MM.1S (cell line): Measurements from ENCODE around the gene TGFBI.

Source experiments
- DNase-seq: peaks from one replicate; pipeline ENCODE4 v3.0.0-alpha.2; 2015
- H2AFZ ChIP-seq: fragments of 300-600 bp; sonication (generic); 2 replicates; pipeline ENCODE4 v1.6.0; 2016; ENCODE audit warnings: antibody characterized with exemption, low read length
- H3F3A ChIP-seq: fragments of 300-600 bp; sonication (generic); 2 replicates; pipeline ENCODE4 v1.6.1; 2016; ENCODE audit warnings: mild to moderate bottlenecking, antibody characterized with exemption, low read length, moderate library complexity, mixed read lengths; ENCODE audit not compliant: insufficient read depth
- H3K27ac ChIP-seq: fragments of 300-600 bp; sonication (generic); 2 replicates; pipeline ENCODE4 v1.5.1; 2016; ENCODE audit warnings: mild to moderate bottlenecking, low read length
- H3K27me3 ChIP-seq: fragments of 300-600 bp; sonication (generic); replicated peaks from 2 replicates; pipeline ENCODE4 v1.6.0; 2016; ENCODE audit warnings: low read length; ENCODE audit not compliant: insufficient read depth
- H3K36me3 ChIP-seq: fragments of 300-600 bp; sonication (generic); replicated peaks from 2 replicates; pipeline ENCODE4 v1.6.1; 2016; ENCODE audit warnings: mild to moderate bottlenecking, low read length, mixed read lengths; ENCODE audit not compliant: insufficient read depth
- H3K4me1 ChIP-seq: fragments of 300-600 bp; sonication (generic); 2 replicates; pipeline ENCODE4 v1.6.1; 2016; ENCODE audit warnings: low read length, mixed read lengths
- H3K4me2 ChIP-seq: fragments of 300-600 bp; sonication (generic); 2 replicates; pipeline ENCODE4 v1.6.0; 2016; ENCODE audit warnings: low read depth, low read length
- H3K4me3 ChIP-seq: fragments of 300-600 bp; sonication (generic); 2 replicates; pipeline ENCODE4 v1.5.1; 2016; ENCODE audit warnings: low read length, mixed read lengths
- H3K79me2 ChIP-seq: fragments of 300-600 bp; sonication (generic); 2 replicates; pipeline ENCODE4 v1.6.1; 2016; ENCODE audit warnings: mixed run types, low read length, mixed read lengths
- H3K9ac ChIP-seq: fragments of 300-600 bp; sonication (generic); 2 replicates; pipeline ENCODE4 v1.6.1; 2016; ENCODE audit warnings: low read length, mixed read lengths
- H3K9me2 ChIP-seq: fragments of 300-600 bp; sonication (generic); replicated peaks from 2 replicates; pipeline ENCODE4 v1.6.1; 2016; ENCODE audit warnings: mild to moderate bottlenecking, low read length, mixed read lengths; ENCODE audit not compliant: insufficient read depth
- H3K9me3 ChIP-seq: fragments of 300-600 bp; sonication (generic); replicated peaks from 2 replicates; pipeline ENCODE4 v1.6.1; 2016; ENCODE audit warnings: mild to moderate bottlenecking, low read length, mixed read lengths; ENCODE audit not compliant: insufficient read depth
- H4K20me1 ChIP-seq: fragments of 300-600 bp; sonication (generic); 2 replicates; pipeline ENCODE4 v1.6.1; 2016; ENCODE audit warnings: mild to moderate bottlenecking, low read length, moderate library complexity, mixed read lengths; ENCODE audit not compliant: insufficient read depth
- EZH2 ChIP-seq: fragments of 300-600 bp; sonication (generic); optimal IDR thresholded peaks from 2 replicates; pipeline ENCODE3; 2017; ENCODE audit warnings: low read depth, mild to moderate bottlenecking, antibody characterized with exemption, low read length, mixed read lengths
- EZH2phosphoT487 ChIP-seq: fragments of 300-600 bp; sonication (generic); IDR thresholded peaks from 2 replicates; pipeline ENCODE4 v1.6.1; 2018; ENCODE audit warnings: antibody characterized with exemption, low read length
- TF ChIP-seq, protein P1 (sequence below): fragments of 300-600 bp; sonication (generic); IDR thresholded peaks from 2 replicates; pipeline ENCODE4 v1.5.1; 2016; ENCODE audit warnings: antibody characterized with exemption, low read length, mixed read lengths

The TGFBI gene

DNA sequence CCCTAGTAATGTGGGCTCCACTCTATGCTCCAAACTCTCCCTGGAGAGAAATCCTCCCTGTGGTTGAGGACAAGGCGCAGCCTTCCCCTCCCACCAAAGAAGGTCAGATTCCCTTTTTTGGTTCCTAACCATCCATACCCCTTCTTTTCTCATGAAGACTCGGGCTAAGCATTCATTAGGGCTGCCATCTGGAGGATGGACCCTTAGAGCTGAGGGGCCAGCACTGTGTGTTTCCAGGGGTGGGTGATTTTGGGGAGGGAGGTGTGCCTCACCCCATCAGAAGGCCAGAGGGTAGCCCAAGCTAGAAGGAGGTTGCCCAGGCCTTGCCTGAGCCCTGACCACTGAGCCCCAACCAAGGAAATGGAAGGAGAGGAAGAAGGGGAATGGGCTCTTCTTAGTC, 36.8 kb downstream of the TGFBI start:
- no peak overlapping the region for H3K4me3 ChIP-seq
- TF ChIP-seq, protein P1, sequence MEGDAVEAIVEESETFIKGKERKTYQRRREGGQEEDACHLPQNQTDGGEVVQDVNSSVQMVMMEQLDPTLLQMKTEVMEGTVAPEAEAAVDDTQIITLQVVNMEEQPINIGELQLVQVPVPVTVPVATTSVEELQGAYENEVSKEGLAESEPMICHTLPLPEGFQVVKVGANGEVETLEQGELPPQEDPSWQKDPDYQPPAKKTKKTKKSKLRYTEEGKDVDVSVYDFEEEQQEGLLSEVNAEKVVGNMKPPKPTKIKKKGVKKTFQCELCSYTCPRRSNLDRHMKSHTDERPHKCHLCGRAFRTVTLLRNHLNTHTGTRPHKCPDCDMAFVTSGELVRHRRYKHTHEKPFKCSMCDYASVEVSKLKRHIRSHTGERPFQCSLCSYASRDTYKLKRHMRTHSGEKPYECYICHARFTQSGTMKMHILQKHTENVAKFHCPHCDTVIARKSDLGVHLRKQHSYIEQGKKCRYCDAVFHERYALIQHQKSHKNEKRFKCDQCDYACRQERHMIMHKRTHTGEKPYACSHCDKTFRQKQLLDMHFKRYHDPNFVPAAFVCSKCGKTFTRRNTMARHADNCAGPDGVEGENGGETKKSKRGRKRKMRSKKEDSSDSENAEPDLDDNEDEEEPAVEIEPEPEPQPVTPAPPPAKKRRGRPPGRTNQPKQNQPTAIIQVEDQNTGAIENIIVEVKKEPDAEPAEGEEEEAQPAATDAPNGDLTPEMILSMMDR, result no peak
- TF ChIP-seq EZH2 (no peak), EZH2phosphoT487 (no peak)
- no peak overlapping the region for H3K27ac ChIP-seq

DNA sequence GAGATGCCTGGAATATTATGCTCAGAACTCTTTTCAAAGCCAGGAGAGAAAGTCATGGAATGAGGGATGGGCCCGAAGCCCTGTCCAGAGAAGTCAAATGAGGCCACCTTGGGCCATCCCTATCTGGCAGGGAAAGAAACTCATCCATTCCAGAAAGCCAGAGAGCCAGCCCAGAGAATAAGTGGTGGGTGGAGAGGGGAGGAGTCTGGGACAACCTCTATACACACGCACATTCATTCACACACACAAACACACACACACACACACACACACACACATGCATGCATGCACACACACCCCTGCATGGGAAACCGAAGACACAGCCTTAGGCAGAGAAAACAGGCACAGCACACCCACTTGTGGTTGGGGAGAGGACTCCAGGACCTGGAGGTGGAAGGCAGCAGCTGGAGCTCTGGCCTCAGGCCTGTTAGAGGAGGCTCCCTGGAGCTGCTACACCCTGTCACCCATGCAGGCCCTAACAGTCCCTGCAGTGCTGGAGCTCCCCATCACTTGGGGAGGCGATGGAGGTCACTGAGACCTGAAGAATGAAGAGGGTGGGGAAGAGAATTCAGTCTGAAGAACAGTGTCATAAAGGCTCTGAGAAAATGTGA, 38.0 kb downstream of the TGFBI start:
- TF ChIP-seq EZH2phosphoT487, result no peak
- TF ChIP-seq EZH2, result no peak
- TF ChIP-seq, protein P1, result no peak
- Histone ChIP-seq H3K27ac (no peak overlapping the region), H3K4me3 (no peak overlapping the region), H3K79me2 (no peaks in the 10 kb centered on the region), H3K9ac (no peak overlapping the region), H3K36me3 (no peaks in the 10 kb centered on the region), H3F3A (no peaks in the 10 kb centered on the region), H4K20me1 (no peaks in the 10 kb centered on the region), H3K27me3 (no peaks in the 10 kb centered on the region), H3K9me2 (no peaks in the 10 kb centered on the region), H2AFZ (no peak overlapping the region), H3K9me3 (no peaks in the 10 kb centered on the region), H3K4me1 (peaks cover 4% of the 10 kb centered on the region; the same call in 1 of the 2 replicates), H3K4me2 (no peak overlapping the region)
- DNase-seq, result no peak

More for the DNA sequence above, 36.8 kb downstream of the TGFBI start:
- Histone ChIP-seq H3K9me2 (no peaks in the 10 kb centered on the region), H4K20me1 (no peaks in the 10 kb centered on the region), H3K36me3 (no peaks in the 10 kb centered on the region), H3K9ac (no peak overlapping the region), H3K4me1 (peaks cover 4% of the 10 kb centered on the region; the same call in 1 of the 2 replicates), H3K9me3 (no peaks in the 10 kb centered on the region), H2AFZ (no peak overlapping the region), H3K79me2 (no peaks in the 10 kb centered on the region), H3K4me2 (no peak overlapping the region), H3K27me3 (no peaks in the 10 kb centered on the region), H3F3A (no peaks in the 10 kb centered on the region)
- no peak for DNase-seq

DNA sequence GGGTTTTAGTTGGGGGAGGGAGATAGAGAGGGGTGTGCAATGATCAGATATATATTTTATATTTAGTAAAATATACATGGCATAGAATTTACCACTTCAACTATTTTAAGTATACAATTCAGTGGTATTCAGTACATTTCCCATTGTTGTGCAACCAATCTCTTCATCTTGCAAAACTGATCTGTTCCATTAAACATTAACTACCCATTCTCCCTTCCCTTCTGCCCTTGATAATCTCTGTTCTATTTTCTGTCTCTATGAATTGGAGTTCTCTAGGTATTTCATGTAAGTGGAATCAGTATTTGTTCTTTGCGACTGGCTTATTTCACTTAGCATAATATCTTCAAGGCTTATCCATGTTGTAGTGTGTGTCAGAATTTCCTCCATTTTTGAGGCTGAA, 38.6 kb downstream of the TGFBI start:
- Histone ChIP-seq H3K36me3 (no peaks in the 10 kb centered on the region), H3F3A (no peaks in the 10 kb centered on the region)
- DNase-seq, result no peak

More for the DNA sequence above, 38.6 kb downstream of the TGFBI start:
- Histone ChIP-seq H2AFZ (no peak overlapping the region), H3K27me3 (no peaks in the 10 kb centered on the region), H3K9ac (no peak overlapping the region), H3K79me2 (no peaks in the 10 kb centered on the region), H3K4me1 (peaks cover under 1% of the 10 kb centered on the region; the same call in 1 of the 2 replicates), H3K27ac (no peak overlapping the region), H3K9me3 (no peaks in the 10 kb centered on the region), H3K9me2 (no peaks in the 10 kb centered on the region), H4K20me1 (no peaks in the 10 kb centered on the region), H3K4me2 (no peak overlapping the region), H3K4me3 (no peak overlapping the region)
- TF ChIP-seq EZH2 (no peak), EZH2phosphoT487 (no peak)
- TF ChIP-seq, protein P1, result no peak
